ENCODE results near the gene KPRP. TPM values are rescaled to one million over a fixed set of nuclear protein-coding genes. Genes with fewer than 3 reads are reported as not detected.

Gene KPRP
- total RNA-seq, 2 experiments from 2014 or later, result not detected

DNA sequence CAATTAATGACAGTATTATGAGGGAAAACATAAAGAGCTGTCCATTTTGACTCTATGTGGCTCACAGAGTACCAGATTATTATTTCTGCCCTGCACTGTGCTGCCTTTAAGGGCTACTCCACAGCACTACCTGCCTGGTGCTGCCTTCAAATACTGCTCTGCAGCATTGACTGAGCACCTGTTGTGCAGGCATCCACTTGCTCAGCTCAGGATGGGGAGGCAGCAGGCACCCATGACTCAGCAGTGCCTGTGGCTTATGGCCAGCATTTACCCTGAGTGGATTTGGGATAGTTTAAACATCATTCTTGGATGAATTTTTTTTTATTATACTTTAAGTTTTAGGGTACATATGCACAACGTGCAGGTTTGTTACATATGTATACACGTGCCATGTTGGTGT lies 953 bp upstream of the KPRP start:
- Histone ChIP-seq H2AFZ (ENCODE audit: low read length) (no peak overlapping the region), H4K20me1 (ENCODE audit: insufficient read depth, low read length) (no peaks in the 10 kb centered on the region), H3K4me1 (ENCODE audit: insufficient read depth, low read length, poor library complexity, severe bottlenecking) (no peaks in the 10 kb centered on the region), H3K9me3 (ENCODE audit: low read length) (no peaks in the 10 kb centered on the region), H3K4me3 (ENCODE audit: low read depth, low read length, poor library complexity, severe bottlenecking) (no peak overlapping the region), H3K4me2 (ENCODE audit: low read length) (no peak overlapping the region), H3K27ac (ENCODE audit: low read depth, low read length, poor library complexity, severe bottlenecking) (no peak overlapping the region), H3K36me3 (ENCODE audit: insufficient read depth, low read length) (no peaks in the 10 kb centered on the region), H3K79me2 (ENCODE audit: insufficient read depth, low read depth, low read length) (no peaks in the 10 kb centered on the region), H3K9me2 (ENCODE audit: insufficient read depth, low read length) (no peaks in the 10 kb centered on the region)
- POLR2A ChIA-PET, result no interaction called here
- no peak for TF ChIP-seq CTCF (conservative IDR thresholded peaks at IDR 0.05; ENCODE audit: low read length)
- no peak for TF ChIP-seq EZH2phosphoT487 (IDR thresholded peaks at IDR 0.05; ENCODE audit: borderline replicate concordance, low read depth, low read length)
- intact Hi-C loops (cut with micrococcal nuclease; ENCODE audit: unreplicated experiment), result no loop called here
- BruUV-seq (replicated peaks), result no TSS peak
- no peak for DNase-seq (ENCODE audit: low spot score)
- CTCF ChIA-PET (ENCODE audit: unreplicated experiment), result interaction anchor here (0.5 kb wide), 1 partner anchor 28 kb away, joined by 5 read pairs; no protein-coding TSS in a partner anchor

DNA sequence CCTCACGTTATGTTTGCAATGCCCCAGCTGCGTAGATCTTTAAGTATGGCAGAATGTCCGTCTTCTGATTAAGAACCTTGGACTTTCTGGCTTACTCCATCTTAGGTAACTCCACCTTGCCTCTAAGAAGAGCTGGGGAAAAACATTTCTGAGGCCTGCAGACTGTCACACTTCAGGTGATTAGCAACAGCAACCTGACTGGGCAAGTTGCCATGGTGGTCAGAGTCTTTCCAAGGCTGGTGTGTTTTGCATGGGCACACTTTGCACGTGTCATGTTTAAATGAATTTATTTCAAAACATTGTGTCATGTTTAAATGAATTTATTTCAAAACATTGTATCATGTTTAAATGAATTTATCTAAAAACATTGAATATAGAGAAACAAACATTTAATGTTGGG lies 811 bp downstream of the KPRP start:
- intact Hi-C loops (cut with micrococcal nuclease; ENCODE audit: unreplicated experiment), result no loop called here
- no peaks in the 10 kb centered on the region for H3K4me1 ChIP-seq (ENCODE audit: insufficient read depth, low read length, poor library complexity, severe bottlenecking)
- H3K4me2 ChIP-seq (ENCODE audit: low read length), result no peak overlapping the region
- DNase-seq (ENCODE audit: low spot score), result no peak
- CTCF ChIA-PET (ENCODE audit: unreplicated experiment), result no interaction called here
- no peaks in the 10 kb centered on the region for H3K9me3 ChIP-seq (ENCODE audit: low read length)
- no peak overlapping the region for H3K4me3 ChIP-seq (ENCODE audit: low read depth, low read length, poor library complexity, severe bottlenecking)
- no peak overlapping the region for H2AFZ ChIP-seq (ENCODE audit: low read length)
- no peak overlapping the region for H3K27ac ChIP-seq (ENCODE audit: low read depth, low read length, poor library complexity, severe bottlenecking)
- H4K20me1 ChIP-seq (ENCODE audit: insufficient read depth, low read length), result no peaks in the 10 kb centered on the region
- TF ChIP-seq CTCF (conservative IDR thresholded peaks at IDR 0.05; ENCODE audit: low read length) (no peak), EZH2phosphoT487 (IDR thresholded peaks at IDR 0.05; ENCODE audit: borderline replicate concordance, low read depth, low read length) (no peak)
- H3K79me2 ChIP-seq (ENCODE audit: insufficient read depth, low read depth, low read length), result no peaks in the 10 kb centered on the region
- POLR2A ChIA-PET, result interaction anchor here (0.6 kb wide), 1 partner anchor 1538 kb away, joined by 3 read pairs; no protein-coding TSS in a partner anchor
- no peaks in the 10 kb centered on the region for H3K9me2 ChIP-seq (ENCODE audit: insufficient read depth, low read length)
- no peaks in the 10 kb centered on the region for H3K36me3 ChIP-seq (ENCODE audit: insufficient read depth, low read length)
- no TSS peak for BruUV-seq (replicated peaks)

GRCh38 chr1:152759453-152760173 lies 1.8 kb downstream of the KPRP start:
- no peaks in the 10 kb centered on the region for H3K4me1 ChIP-seq (ENCODE audit: insufficient read depth, low read length, poor library complexity, severe bottlenecking)
- H4K20me1 ChIP-seq (ENCODE audit: insufficient read depth, low read length), result no peaks in the 10 kb centered on the region
- ChIA-PET POLR2A (no interaction called here), CTCF (ENCODE audit: unreplicated experiment) (no interaction called here)
- H3K79me2 ChIP-seq (ENCODE audit: insufficient read depth, low read depth, low read length), result no peaks in the 10 kb centered on the region
- H3K9me3 ChIP-seq (ENCODE audit: low read length), result no peaks in the 10 kb centered on the region
- no TSS peak for BruUV-seq (replicated peaks)
- H3K9me2 ChIP-seq (ENCODE audit: insufficient read depth, low read length), result no peaks in the 10 kb centered on the region
- DNase-seq (ENCODE audit: low spot score), result no peak
- no peak overlapping the region for H3K27ac ChIP-seq (ENCODE audit: low read depth, low read length, poor library complexity, severe bottlenecking)
- H3K4me3 ChIP-seq (ENCODE audit: low read depth, low read length, poor library complexity, severe bottlenecking), result no peak overlapping the region
- no peak overlapping the region for H3K4me2 ChIP-seq (ENCODE audit: low read length)
- intact Hi-C loops (cut with micrococcal nuclease; ENCODE audit: unreplicated experiment), result no loop called here
- H3K36me3 ChIP-seq (ENCODE audit: insufficient read depth, low read length), result no peaks in the 10 kb centered on the region
- no peak for TF ChIP-seq CTCF (conservative IDR thresholded peaks at IDR 0.05; ENCODE audit: low read length)
- TF ChIP-seq EZH2phosphoT487 (IDR thresholded peaks at IDR 0.05; ENCODE audit: borderline replicate concordance, low read depth, low read length), result no peak
- no peak overlapping the region for H2AFZ ChIP-seq (ENCODE audit: low read length)

Data from OCI-LY7 (cell line).